Stimulated activated CD8-positive, alpha-beta memory T cell treated with anti-CD3 and anti-CD28 coated beads, Interleukin-15, amount 100 ng/mL, for 24 hours (primary cell): Measurements from ENCODE around the gene SAMD11.
A peak's percentile ranks its signal among the peaks of the same experiment; 100 is the strongest.

ENCODE experiments used
- DNase-seq: peaks from one replicate; pipeline ENCODE4 v3.0.0-alpha.2; 2020; ENCODE audit warnings: low read depth

The SAMD11 gene

DNA sequence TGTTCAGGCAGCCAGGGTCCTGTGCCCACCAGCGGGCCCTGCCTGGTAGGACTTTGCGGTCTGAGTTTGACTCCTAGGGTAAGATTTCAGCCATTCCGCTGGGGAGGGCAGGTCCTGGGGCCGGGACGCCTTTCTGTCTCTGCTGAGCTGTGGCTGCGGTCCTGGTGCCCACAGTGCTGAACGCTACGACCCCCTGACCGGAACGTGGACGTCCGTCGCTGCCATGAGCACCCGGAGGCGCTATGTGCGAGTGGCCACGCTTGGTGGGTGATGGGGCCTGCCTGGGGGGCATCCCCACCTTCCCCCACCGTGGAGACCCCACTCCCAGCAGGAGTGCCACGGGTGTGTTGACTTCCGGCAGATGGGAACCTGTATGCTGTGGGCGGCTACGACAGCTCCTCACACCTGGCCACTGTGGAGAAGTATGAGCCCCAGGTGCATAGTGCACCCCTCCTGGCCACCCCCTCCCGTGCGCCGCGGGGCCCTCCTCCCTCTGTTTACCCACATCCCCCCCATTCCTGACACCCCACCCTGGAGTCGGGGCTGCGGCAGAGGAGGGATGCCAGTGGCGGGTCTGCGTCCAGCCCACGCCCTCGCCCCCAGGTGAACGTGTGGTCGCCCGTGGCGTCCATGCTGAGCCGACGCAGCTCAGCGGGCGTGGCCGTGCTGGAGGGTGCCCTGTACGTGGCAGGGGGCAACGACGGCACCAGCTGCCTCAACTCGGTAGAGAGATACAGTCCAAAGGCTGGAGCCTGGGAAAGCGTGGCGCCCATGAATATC is 40.2 kb downstream of the SAMD11 start:
- no peak for DNase-seq

DNA sequence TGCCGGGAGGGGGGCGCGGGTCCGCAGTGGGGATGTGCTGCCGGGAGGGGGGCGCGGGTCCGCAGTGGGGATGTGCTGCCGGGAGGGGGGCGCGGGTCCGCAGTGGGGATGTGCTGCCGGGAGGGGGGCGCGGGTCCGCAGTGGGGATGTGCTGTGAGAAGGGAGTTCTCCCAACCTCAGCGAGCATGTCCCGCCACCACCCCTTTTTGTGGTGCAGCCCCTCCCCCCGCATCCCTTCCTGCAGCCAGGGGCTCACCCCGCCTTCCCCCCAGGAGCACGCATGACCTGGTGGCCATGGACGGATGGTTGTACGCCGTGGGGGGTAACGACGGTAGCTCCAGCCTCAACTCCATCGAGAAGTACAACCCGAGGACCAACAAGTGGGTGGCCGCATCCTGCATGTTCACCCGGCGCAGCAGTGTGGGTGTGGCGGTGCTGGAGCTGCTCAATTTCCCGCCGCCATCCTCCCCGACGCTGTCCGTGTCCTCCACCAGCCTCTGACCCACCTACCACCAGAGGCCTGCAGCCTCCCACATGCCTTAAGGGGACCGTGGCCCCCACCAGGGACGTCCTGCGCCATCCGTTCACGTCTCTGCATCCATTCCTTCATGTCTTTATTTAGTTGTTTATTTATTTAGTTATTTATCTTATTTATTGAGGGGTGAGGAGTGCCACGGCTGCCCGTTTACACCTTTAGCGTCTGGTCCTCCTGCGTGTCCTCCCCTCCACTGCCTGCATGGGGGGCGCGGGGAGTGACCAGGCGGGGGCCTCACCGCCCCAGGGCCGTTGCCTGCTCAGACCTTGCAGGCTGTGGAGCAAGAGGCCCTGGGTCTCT is 41.2 kb downstream of the SAMD11 start:
- DNase-seq, result no peak

DNA sequence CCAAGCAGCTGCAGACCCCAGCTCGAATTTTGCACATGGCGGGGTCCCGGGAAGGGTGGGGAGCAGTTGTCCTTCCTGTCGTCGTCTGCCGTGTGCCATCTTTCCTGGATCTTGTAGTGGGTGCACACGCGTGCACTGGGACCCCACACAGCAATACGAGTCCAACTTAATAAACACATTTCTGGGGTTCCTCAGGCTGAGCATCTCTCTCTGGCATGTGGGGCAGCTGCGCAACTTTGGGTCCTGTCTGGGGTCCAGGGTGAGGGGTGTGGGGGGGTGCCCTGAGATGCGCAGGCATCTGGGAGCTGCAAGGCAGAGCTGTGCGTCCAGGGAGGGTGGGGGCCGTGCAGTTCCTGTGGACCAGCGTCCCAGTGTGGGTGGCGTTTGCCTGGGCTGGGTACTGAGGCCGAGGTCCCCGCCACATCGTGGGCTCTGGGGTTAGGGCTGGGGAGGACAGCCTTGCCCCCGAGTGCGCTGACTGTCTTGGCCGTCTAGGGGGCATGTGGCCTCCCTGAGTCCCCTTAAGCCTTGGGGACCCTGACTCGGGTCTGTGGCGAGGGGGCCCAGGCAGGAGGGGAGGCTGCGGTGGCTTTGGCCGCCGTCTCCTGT is 41.9 kb downstream of the SAMD11 start:
- no peak for DNase-seq

DNA sequence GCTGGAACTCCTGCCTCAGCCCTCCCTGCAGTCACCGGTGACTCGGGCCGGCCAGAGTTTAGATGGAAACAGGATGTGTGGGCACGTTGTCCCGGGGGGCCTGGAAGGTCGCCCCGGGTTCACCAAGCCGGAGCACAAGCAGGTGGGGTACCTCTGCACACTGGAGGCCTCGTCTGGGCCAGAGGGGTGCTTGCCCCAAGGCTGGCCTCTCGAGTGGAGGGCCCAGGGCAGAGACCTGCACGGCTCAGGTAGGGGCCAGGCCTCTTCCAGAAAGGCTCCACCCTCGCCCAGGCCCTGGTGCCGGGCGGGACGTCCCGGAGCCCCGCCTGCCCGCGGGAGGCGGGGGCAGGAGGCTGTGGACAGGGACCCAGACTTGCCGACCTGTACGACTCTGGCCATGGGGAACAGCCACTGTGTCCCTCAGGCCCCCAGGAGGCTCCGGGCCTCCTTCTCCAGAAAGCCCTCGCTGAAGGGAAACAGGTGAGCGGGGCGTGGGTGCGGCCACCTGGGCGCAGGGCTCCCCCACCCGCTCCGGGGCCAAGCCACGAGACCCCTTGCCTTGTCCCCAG is 42.5 kb downstream of the SAMD11 start, which contains the start of gene PLEKHN1:
Gene PLEKHN1 (plus strand): TSS at position 348 of the 569 bp plus-strand sequence. CDS start 50 bp downstream, at position 398.
- no peak for DNase-seq

DNA sequence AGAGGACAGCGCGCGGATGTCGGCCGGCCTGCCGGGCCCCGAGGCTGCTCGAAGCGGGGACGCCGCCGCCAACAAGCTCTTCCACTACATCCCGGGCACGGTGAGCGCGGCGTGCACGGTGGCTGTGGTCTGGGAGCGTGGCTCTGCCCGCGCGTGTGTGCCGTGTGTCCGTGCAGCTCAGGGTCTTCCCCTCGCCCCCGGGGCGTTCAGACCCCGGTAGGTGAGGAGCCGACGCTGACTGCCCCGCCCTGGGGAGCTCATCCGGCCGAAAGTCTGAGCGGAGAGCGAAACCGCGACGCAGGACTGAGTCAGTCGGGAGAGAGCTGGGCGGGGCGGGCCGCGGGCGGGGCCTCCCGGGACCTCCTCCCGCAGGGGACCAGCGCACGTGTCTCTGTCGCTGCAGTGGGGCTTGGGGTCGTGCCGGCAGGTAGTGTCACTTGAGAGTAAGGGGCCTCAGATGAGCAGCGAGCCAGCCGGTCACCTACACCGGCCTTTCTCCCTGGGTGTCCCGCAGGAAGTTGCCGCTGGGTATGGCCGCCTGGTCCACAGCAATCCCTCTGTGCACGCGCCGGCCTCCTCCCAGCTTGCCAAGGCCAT is 43.1 kb downstream of the SAMD11 start:
- DNase-seq, result peak; percentile 57

DNA sequence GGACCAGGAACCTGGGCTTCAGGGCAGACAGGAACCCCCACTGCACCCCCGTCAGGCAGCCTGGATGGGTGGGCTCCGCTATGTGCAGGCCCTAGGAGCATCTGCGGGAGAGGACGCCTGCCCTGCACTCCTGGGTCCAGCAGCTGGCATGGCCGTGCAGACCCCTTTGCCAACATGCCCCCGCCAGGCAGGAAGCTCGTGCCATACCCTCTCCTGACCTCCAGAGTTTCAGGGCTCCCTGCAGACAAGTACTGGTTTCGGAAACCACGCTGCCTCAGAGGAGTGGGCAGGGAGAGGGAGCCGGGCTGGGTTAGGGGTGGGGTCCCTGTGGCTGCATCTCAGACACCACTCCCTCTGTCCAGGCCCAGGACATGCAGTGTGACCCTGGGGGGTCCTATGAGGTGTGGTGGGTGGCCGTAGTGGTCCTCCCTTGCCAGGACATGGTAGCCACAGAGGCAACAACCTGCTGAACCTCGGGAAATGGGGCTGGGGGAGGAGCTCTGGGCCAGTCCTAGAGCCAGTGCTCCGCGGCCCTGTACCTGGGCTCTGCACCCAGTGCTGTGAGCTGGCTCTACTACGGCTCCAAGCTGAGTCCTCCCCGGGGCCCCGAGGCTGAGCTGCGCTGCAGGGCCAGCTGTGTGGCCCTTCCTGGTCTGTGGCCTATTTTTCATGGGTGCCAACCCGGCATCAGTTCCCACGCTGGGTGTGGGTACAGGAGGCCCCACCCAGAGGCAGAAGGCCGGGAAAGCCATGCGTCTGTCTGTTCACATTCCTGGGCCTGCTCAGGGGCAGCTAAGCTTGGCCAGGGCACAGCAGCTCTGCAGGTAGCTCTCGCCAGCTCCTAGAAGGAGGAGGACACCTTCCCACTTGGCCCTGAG is 44.0 kb downstream of the SAMD11 start:
- DNase-seq, result no peak

DNA sequence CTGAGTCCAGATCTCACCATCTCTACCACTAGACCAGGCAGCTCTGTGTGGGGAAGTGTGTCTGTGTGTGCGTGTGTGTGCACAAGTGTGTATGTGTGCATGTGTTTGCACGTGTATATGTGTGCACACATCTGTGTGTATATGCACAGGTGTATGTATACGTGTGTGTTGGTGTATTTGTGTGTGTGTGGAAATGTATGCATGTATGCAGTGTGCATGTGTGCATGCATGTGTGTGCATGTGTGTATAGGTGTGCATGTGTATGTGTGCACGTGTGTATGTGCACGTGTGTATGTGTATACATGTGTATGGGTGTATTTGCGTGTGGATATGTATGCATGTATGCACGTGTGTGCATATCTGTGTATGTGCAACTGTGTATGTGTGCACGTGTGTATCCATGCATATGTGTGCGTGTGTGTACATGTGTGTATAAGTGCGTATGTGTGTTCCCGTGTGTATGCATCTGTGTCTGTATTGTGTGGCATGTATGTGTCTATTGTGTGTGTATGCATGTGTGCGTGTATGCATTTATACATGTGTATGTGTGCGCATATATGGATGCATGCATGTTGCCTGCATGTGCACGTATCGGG is 45.6 kb downstream of the SAMD11 start:
- no peak for DNase-seq

DNA sequence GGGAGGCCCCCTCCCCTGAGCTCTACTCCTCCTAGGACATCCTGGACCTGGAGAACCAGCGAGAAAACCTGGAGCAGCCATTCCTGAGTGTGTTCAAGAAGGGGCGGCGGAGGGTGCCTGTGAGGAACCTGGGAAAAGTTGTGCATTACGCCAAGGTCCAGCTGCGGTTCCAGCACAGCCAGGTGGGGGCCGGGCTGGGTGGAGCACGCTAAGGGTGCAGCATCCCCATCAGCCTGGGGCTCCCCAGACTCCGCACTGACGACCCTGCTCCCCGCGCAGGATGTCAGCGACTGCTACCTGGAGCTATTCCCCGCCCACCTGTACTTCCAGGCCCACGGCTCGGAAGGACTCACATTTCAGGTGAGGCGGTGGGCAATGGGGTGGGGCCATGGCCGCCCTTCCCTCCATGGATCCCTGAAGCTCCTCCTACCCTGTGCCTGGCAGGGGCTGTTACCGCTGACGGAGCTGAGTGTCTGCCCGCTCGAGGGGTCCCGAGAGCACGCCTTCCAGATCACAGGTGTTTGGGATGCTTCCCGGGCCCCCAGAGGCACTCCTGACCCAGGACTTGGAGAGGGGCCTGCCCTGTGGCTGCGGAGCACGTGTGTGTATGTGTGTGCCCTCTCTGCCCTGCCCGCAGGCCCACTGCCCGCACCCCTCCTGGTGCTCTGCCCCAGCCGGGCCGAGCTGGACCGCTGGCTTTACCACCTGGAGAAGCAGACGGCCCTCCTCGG is 46.7 kb downstream of the SAMD11 start:
- DNase-seq, result no peak

DNA sequence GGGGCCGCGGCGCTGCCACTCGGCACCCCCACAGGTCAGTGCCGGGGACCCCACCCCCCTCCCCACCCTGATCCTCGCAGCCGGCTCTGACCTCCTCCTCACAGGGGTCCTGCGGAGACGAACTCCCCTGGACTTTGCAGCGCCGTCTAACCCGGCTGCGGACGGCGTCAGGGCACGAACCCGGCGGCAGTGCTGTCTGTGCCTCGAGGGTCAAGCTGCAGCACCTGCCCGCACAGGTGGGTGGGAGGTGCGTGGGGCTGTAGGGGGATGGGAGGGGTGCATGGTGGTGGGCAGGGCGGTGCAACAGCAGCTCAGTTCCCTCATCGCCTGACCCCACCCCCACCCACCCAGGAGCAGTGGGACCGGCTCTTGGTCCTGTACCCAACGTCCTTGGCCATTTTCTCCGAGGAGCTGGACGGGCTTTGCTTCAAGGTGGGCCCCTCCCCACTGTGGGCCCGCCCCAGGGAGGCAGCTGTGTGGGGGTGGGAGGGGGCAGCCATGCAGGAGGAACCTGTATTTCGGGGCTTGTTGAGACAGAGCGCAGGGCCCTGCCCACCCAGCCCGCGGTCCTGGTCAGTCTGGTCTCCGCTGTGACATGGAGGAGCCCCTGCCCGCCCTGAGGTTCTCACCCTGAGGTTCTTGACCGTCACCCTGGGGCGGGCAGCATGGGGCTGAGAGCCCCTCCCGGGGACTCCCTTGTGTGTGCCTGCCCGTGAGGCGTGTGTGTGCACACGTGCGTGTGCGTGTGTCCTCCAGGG is 47.4 kb downstream of the SAMD11 start:
- DNase-seq, result no peak

DNA sequence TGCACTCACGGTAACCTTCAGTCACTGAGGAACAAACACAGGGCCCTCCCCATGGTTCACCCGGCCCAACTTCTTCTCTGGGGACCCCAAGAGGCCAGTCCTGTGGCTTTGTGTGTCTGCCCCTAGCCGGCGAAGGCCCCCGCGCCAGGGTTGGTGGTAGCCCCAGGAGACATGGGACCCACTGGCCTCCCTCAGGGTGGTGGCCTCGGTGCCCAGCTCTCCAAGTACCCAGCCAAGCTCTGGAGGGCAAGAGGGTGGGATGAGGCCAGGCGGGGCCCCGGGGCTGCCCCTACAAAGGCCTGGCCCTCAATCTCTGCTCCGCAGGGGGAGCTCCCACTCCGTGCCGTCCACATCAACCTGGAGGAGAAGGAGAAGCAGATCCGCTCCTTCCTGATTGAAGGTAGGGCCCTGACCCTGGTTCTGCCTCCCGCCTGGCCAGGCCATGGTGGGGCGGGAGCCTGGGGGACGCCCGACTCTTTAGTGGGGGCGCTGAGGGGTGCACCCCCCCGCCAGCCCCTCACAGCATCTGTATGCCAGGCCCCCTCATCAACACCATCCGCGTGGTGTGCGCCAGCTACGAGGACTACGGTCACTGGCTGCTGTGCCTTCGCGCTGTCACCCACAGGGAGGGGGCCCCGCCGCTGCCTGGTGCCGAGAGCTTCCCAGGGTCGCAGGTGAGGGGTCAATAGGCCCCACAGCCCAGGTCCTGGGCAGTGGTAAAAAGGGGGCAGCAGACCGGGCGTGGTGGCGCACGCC is 48.2 kb downstream of the SAMD11 start:
- DNase-seq, result no peak

DNA sequence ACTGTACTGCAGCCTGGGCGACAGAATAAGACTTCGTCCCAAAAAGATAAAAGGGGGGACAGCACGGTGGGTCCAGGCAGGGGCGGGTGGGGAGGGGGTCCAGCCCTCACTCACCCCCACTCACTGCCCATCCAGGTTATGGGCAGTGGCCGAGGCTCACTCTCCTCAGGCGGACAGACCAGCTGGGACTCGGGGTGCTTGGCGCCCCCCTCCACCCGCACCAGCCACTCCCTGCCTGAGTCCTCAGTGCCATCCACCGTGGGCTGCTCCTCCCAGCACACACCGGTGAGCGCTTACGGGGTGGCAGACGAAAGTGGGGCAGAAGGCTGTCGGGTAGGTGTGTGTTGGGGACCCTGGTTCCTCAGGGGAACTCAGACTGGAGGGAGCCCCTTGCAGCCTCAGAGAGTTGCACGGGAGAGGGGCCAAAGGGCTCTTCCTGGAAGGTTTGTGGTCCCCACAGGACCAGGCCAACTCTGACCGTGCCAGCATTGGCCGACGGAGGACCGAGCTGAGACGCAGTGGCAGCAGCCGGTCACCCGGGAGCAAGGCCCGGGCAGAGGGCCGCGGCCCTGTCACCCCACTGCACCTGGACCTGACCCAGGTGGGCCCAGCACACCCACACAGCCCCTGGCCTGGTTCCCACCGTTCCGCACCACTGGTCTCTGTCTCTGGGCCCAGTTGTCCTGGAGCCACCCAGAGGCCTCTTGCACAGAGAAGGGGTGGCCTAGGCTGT is 49.2 kb downstream of the SAMD11 start:
- DNase-seq, result no peak

DNA sequence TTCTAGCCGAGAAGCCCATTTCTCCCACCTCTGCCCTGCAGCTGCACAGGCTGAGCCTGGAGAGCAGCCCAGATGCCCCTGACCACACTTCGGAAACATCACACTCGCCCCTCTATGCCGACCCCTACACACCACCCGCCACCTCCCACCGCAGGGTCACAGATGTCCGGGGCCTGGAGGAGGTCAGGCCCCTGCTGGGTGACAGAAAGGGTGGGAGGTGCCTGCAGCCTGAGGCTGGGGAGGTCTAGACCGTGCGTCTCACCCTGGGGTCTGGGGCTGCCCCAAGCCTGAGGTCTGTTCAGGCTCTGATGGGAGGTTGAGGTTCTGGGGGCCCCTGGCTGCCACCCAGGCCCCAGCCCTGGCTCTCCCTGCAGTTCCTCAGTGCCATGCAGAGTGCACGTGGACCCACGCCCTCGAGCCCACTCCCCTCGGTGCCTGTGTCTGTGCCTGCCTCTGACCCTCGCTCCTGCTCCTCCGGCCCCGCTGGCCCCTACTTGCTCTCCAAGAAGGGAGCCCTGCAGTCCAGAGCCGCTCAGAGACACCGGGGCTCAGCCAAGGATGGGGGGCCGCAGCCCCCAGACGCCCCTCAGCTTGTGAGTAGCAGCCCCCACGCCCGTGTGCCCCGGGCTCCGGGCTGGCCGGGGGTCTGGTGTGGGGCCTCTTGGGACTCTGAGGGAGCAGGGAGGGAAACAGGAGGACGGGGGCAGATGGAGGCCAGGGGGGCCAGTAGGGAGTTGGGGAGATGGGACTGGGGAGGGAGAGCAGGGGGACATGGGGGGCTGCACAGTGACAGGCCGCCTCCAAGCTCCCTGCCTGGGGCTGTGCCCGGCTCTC is 50.0 kb downstream of the SAMD11 start:
- no peak for DNase-seq

DNA sequence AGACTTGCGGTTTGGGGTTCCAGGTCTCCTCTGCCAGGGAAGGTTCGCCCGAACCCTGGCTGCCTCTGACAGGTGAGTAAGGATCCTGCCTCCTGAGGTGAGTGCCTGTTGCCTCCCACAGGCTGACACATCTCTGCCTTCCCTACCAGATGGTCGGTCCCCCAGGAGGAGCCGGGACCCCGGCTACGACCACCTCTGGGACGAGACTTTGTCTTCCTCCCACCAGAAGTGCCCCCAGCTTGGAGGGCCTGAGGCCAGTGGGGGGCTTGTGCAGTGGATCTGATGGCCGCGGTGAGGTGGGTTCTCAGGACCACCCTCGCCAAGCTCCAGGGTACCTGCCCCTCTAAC is 50.5 kb downstream of the SAMD11 start:
- DNase-seq, result no peak

DNA sequence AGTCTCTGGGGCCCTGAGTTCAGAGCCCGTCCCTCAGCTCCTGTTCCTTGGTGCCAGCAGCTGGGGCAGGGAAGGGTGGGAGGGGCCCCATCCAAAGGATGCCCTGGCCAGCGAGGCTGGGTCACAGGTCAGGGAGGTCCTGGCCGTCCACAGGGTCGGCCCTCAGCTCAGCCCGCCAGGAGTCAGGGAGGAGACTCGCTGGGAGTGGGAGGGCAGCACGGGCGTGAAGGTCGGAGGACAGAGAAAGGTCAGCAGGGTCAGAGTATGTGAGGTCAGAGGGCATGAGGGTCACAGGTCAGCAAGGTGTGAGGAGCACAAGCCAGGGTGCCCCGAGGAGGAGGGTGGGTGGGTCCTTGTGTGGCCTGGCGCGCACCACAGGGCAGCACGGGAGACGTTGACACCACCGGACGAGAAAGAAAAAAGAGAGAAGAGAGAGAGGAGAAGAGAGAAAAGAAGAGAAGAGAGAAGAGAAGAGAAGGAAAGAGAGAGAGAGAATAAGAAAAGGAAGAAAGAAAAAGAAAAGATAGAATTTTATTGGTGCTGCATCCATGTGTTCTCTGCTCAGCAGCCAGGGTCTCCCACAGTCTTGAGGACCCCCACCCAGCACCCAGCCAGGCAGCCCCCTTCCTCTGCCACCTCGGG is 51.1 kb downstream of the SAMD11 start:
- no peak for DNase-seq

DNA sequence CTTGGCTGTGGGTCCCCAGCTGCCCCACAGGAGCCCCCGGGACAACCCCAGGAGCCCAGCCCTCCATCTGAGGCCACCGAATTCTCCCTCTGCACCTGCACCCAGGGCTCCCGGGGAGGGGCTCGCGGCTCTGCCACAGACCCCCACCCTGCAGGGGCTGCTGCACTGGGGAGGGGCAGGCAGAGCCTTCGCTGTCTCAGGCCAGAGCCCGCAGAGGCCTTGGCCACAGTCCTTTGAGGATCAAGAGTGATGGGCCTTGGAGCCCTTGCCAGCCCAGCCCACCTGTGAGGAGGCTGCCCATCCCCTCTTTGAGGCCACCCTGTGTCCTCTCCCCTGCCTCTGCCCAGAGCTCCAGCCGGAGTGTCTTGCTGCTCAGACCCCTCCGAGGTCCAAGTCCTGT is 51.6 kb downstream of the SAMD11 start:
- DNase-seq, result no peak

DNA sequence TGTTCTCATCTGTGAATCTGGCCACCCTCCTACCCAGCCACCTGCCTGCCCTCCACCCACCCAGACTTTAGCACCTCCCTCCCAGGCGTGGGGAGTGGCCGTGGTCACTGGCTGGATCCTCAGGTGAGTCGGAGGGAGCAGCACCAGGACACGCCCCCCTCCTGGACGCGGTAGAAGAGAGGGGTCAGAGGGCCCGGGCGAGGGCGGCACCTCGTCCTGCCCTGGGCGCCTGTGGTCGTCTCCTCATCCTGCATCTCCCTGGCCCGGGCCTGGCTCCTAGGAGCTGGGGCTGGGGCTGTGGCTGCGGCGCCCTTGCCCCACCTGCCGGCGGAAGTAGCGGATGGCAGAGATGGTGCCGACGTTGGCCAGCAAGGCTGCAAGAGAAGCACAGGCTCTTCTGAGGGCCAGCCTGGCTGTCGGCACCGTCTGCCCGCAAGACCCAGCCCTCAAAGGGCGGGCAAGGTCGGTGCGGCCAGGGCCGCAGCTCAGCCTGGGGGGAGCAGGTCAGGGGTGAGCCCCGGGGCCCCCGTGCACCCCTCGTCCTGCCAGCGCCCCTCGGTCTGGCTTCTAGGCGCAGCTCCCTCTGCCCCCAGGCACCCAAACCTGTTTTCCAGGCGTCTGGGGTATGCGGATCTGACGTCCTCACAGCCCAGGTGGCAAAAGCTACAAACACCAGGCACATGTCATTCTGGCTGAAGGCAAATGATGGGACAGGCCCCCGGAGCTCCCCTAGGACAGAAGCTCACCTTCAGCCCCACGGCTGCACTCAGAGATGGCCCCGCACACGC is 52.4 kb downstream of the SAMD11 start:
- no peak for DNase-seq
